HG03139 (cell line): Measurements from ENCODE around the gene TBXAS1.

Source experiments
- ATAC-seq: cut with Tn5 transposase; IDR thresholded peaks from one replicate; pipeline ENCODE4 v1.9.1; 2021; ENCODE audit not compliant: unreplicated experiment

TBXAS1 gene

DNA sequence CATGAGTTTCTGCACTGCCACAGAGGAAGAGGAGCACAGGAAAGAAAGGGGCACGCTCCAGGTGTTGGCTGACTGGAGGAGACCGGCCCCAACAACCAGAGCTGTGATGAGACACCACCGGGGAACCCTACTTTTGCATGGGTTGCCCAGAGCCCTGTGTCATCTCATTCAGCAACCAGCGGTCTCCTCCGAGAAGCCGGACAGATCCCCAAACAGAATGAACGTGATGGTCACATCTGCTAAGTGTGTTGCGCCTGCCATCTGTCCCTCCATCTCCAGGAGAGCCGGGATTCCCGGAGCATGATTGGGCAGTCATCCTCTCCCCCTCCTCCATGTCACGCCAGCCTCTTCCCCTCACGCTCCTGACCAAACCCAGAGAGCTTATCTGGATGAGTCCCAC, 210.8 kb downstream of the TBXAS1 start:
- no peak for ATAC-seq

- ATAC-seq, result no peak
Observed at GRCh38 chr7:140041659-140042385, 212.8 kb downstream of the TBXAS1 start.

GRCh38 chr7:140042386-140042670, 213.3 kb downstream of the TBXAS1 start:
- ATAC-seq, result no peak

DNA sequence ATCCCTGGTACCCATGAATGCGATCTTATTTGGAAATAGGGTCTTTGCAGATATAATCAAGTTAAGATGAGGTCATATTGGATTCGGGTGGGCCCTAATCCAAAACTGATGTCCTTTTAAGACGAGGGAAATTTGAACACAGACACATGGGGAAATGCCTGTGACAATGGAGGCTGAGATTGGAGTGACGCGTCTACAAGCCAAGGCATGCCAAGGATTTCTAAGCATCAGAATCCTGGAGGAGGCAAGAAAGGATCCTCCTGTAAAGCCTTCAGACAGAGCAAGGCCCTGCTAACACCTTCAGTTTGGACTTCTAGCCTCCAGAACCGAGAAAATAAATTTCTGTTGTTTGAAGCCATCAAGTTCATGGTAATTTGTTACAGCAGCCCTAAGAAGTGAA, 215.2 kb downstream of the TBXAS1 start:
- no peak for ATAC-seq

GRCh38 chr7:140045697-140046096, 216.6 kb downstream of the TBXAS1 start:
- no peak for ATAC-seq

- no peak for ATAC-seq
Observed at GRCh38 chr7:140047197-140047596, 218.1 kb downstream of the TBXAS1 start.

GRCh38 chr7:140048138-140048537, 219.1 kb downstream of the TBXAS1 start:
- no peak for ATAC-seq

- ATAC-seq, result no peak
Observed at GRCh38 chr7:140048989-140049338, 219.9 kb downstream of the TBXAS1 start.

DNA sequence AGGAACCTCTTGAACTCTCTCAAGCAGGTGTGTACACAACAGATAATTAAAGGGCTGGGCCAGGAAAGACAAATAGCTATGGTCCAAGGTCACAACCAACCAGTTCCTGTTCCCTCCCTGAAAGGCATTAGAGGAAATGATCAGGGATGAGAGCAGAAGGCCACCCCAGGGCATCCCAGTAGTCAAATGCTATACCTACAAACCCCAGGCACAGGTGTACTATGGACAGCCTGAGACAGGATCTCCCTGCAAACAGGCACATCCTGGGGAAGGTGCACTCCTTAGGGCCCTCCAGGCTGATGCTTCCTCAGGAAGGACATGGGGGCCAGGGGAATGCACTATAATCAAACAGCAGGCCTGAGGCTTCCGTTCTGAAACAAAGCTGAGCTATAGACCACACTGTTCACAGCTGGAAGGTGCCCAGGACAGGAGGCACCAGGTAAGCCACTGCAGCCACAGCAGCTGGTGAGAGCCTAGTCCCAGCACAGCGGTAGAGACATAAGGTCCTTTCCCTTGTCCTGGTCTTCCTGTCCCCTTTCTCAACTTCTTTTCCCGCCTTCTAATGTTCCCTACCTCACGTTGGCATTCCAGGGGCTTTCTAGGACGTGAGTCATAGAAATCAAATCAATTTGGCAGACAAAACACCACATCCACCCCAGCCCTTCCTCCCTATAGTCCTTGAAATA, 220.4 kb downstream of the TBXAS1 start:
- ATAC-seq, result no peak

GRCh38 chr7:140050100-140050499, 221.0 kb downstream of the TBXAS1 start:
- no peak for ATAC-seq

GRCh38 chr7:140051820-140052219, 222.8 kb downstream of the TBXAS1 start:
- ATAC-seq, result no peak

GRCh38 chr7:140053812-140054539, 224.9 kb downstream of the TBXAS1 start:
- ATAC-seq, result peak; percentile 81

DNA sequence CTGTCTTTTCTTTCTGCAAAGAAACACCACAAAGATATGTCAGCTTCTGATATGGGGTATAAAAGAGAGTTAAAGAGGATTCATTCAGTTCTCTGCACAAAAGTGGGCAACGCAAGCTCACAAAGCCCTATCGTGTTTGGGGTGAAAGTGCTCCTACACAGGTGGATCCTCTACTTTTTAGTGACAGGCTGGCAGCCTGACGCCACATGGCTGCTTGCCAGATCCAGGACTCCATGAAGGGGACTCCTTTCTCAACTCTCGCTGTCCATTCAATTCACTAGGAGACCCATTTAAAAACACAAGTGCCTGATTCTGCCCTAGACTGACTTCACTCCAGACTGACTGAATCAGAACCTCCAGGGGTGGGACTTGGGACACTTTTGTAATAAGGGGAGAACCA, 225.7 kb downstream of the TBXAS1 start:
- ATAC-seq, result no peak

- no peak for ATAC-seq
Observed at GRCh38 chr7:140055833-140056232, 226.8 kb downstream of the TBXAS1 start.

GRCh38 chr7:140056431-140057142, 227.5 kb downstream of the TBXAS1 start:
- no peak for ATAC-seq

DNA sequence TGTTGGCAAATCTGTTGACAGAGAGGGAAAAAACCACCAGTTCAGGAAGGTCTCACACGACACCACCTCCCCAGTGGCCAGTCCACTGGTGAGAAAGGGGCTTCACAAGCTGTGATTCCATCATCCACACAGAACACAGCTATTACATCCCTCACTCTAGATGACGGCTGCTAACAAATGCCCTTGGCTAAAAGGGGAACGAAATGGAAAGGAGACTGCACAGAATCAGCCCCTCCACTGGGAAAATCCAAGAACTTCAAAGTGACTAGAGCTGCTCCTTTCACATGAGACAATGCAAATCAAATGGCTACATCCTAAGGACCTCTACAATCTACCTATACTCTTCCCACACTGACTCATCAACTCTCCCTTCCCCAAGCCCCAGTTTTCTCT, 228.1 kb downstream of the TBXAS1 start:
- ATAC-seq, result no peak

DNA sequence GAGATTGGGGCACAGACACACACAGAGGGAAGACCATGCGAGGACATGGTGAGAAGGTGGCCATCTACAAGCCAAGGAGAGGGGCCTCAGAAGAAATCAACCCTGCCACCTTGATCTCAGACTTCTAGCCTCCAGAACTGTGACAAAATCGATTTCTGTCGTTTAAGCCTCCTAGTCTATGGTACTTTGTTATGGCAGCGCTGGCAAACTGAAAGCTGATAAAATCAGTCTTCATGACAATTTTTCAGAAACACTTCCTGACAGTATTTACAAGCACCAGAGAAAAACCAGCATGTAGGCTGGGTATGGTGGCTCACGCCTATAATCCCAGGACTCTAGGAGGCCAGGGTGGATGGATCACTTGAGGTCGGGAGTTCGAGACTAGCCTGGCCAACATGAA, 229.5 kb downstream of the TBXAS1 start:
- ATAC-seq, result no peak

DNA sequence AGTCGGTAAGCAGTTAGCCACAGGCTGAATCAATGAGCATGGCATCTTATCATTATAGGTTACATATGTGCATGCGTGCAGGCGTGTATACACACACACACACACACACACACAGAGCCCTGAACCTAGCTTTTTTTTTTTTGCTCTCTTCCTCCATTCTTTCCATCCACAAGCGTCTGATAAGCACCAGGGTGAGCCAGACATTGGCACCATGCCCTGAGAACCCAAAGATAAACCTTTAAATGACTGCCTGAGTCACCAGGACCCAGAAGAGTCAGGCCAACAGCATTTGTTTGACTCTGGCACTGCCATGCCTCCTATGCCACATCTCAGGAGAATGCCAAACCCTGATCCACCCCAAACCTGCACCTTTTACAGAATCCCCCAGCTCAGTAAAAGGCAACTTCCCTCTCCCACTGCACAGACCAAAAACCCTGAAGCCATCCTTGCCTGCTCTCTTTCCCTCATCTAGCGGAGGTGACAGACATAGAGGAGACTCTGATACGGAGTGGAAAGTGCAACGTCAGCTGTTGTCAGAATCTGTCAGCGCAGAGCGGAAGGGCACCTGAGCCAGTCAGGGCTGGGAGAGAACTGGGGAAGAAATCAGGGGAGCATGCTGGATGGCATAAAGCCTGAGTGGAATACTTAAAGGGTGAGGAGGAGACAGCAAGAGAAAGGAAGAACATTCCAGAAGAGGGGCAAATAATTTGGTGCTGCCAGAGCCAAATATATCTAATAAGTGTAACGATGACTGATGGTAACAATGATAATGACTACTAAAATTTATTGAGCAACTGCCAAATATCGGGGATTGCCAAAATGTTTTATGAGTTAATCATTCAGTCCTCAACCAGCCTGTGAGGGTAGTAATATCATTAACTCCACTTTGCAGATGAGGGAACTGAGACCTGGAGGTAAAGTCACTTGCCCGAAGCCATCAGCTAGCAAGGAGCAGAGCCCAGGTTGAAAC, 230.5 kb downstream of the TBXAS1 start:
- ATAC-seq, result no peak

DNA sequence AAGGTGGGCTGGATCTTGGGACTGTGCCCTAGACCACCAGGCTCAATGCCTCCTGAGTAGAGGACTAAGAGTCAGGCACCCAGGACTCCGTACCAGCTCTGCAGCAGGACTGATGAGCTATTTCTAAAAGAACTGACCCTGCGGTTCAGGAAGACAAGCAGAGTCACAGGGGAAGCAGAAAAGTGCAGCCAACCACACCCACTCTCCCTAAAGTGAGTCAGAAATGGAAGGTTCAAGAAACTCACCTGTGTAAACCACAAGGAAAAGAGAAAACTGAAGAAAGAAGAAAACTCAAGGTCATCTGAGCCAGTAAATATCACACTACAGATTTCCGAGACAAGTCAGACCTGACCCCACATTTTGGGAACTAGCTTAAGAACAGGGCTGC, 231.2 kb downstream of the TBXAS1 start:
- ATAC-seq, result no peak

GRCh38 chr7:140060788-140061606, 231.9 kb downstream of the TBXAS1 start:
- ATAC-seq, result no peak
